Measurements from ENCODE around the gene SCN1A.

DNA sequence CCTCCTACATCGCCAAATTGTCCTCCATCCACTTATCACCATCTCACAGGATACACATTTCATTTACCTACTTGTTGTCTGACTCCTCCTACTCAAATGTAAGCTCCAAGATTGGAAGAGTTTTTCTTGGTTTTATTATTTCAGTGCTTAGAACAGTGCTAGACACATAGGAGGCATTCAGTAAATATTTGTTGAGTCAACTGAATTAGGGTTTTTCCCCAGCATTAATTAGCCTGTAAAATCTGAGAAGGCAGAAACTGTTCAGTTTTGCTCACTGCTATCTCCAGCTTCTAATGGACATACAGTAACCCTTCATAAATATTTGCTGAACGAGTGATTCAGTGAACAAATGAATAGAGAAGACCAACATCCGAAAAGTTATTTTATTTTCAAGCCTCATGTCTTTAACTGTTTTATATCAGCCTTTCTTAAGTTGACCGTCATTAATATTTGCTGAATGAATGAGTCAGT is 175.0 kb downstream of the SCN1A start:
- TF ChIP-seq, protein P1, sequence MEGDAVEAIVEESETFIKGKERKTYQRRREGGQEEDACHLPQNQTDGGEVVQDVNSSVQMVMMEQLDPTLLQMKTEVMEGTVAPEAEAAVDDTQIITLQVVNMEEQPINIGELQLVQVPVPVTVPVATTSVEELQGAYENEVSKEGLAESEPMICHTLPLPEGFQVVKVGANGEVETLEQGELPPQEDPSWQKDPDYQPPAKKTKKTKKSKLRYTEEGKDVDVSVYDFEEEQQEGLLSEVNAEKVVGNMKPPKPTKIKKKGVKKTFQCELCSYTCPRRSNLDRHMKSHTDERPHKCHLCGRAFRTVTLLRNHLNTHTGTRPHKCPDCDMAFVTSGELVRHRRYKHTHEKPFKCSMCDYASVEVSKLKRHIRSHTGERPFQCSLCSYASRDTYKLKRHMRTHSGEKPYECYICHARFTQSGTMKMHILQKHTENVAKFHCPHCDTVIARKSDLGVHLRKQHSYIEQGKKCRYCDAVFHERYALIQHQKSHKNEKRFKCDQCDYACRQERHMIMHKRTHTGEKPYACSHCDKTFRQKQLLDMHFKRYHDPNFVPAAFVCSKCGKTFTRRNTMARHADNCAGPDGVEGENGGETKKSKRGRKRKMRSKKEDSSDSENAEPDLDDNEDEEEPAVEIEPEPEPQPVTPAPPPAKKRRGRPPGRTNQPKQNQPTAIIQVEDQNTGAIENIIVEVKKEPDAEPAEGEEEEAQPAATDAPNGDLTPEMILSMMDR (IDR thresholded peaks at IDR 0.05) = no peak
- TF ChIP-seq POLR2A (IDR thresholded peaks at IDR 0.05) = no peak
- no peak for TF ChIP-seq EP300 (IDR thresholded peaks at IDR 0.05)

All from sigmoid colon (tissue), 4 donors.